OCI-LY7 (cell line): ENCODE measurements around the gene CD63. TPM values are rescaled to one million over a fixed set of nuclear protein-coding genes. Genes with fewer than 3 reads are reported as not detected.

Source experiments
- BruUV-seq: library from RNA; stranded (reverse); fragments of 400-500 nt; replicated peaks from 2 replicates; lab custom pipeline; 2021; lab: Mats Ljungman, UMichigan
- CTCF ChIA-PET: fragments of 300-600 bp; sonication (Branson Sonifier 250); formaldehyde crosslinking; loops from one replicate; lab custom pipeline; 2022; ENCODE audit warnings: antibody characterized with exemption; ENCODE audit not compliant: unreplicated experiment; lab: Charles Lee
- POLR2A ChIA-PET: fragments of 300-600 bp; sonication (Branson Sonifier 250); formaldehyde crosslinking; loops from one replicate; lab custom pipeline; 2022; ENCODE audit warnings: antibody characterized with exemption; lab: Charles Lee
- DNase-seq: peaks from one replicate; pipeline ENCODE4 v3.0.0-alpha.2; 2015; ENCODE audit warnings: low spot score
- H2AFZ ChIP-seq: fragments of 200-600 bp; sonication (generic), shearing (Covaris generic); 2 replicates; pipeline ENCODE4 v1.6.1; 2014; ENCODE audit warnings: mild to moderate bottlenecking, antibody characterized with exemption, low read length, moderate library complexity
- H3K27ac ChIP-seq: fragments of 200-600 bp; sonication (generic); 2 replicates; pipeline ENCODE4 v1.5.1; 2014; ENCODE audit warnings: mixed run types, low read depth, mild to moderate bottlenecking, moderate library complexity, low read length, inconsistent platforms; ENCODE audit not compliant: poor library complexity, severe bottlenecking
- H3K36me3 ChIP-seq: fragments of 200-600 bp; sonication (generic); 2 replicates; pipeline ENCODE4 v1.6.1; 2014; ENCODE audit warnings: mild to moderate bottlenecking, antibody characterized with exemption, low read length, moderate library complexity, mixed read lengths; ENCODE audit not compliant: insufficient read depth
- H3K4me1 ChIP-seq: fragments of 200-600 bp; sonication (generic); 2 replicates; pipeline ENCODE4 v1.5.1; 2014; ENCODE audit warnings: mild to moderate bottlenecking, low read length; ENCODE audit not compliant: insufficient read depth, poor library complexity, severe bottlenecking
- H3K4me2 ChIP-seq: fragments of 200-600 bp; sonication (generic); 2 replicates; pipeline ENCODE4 v1.6.1; 2014; ENCODE audit warnings: mild to moderate bottlenecking, low read length
- H3K4me3 ChIP-seq: fragments of 200-600 bp; sonication (generic); 2 replicates; pipeline ENCODE4 v1.5.1; 2014; ENCODE audit warnings: mild to moderate bottlenecking, low read depth, low read length; ENCODE audit not compliant: poor library complexity, severe bottlenecking
- H3K79me2 ChIP-seq: fragments of 200-600 bp; sonication (generic); 2 replicates; pipeline ENCODE4 v1.6.1; 2016; ENCODE audit warnings: low read depth, mild to moderate bottlenecking, low read length, moderate library complexity, mixed read lengths; ENCODE audit not compliant: insufficient read depth
- H3K9me2 ChIP-seq: fragments of 200-600 bp; sonication (generic); 2 replicates; pipeline ENCODE4 v1.6.1; 2016; ENCODE audit warnings: mild to moderate bottlenecking, low read length, mixed read lengths; ENCODE audit not compliant: insufficient read depth
- H3K9me3 ChIP-seq: fragments of 200-600 bp; sonication (generic); 2 replicates; pipeline ENCODE4 v1.6.1; 2014; ENCODE audit warnings: mild to moderate bottlenecking, mixed run types, low read length, mixed read lengths
- H4K20me1 ChIP-seq: fragments of 200-600 bp; sonication (generic); 2 replicates; pipeline ENCODE4 v1.6.1; 2014; ENCODE audit warnings: mild to moderate bottlenecking, antibody characterized with exemption, low read length, moderate library complexity, mixed read lengths; ENCODE audit not compliant: insufficient read depth
- CTCF ChIP-seq: fragments of 200-600 bp; sonication (generic); conservative IDR thresholded peaks from 2 replicates; pipeline ENCODE4 v1.5.1; 2014; ENCODE audit warnings: mild to moderate bottlenecking, antibody characterized with exemption, low read length, moderate library complexity, mixed read lengths
- EZH2phosphoT487 ChIP-seq: fragments of 200-600 bp; sonication (generic); IDR thresholded peaks from 2 replicates; pipeline ENCODE4 v1.6.1; 2018; ENCODE audit warnings: low read depth, borderline replicate concordance, mild to moderate bottlenecking, mixed run types, antibody characterized with exemption, low read length, moderate library complexity, mixed read lengths
- intact Hi-C: fragments of 100-400 bp; cut with micrococcal nuclease; formaldehyde crosslinking; loops from one replicate; pipeline ENCODE4 v1.10.0; 2022; ENCODE audit not compliant: unreplicated experiment
- total RNA-seq, 2 experiments: library from RNA; depleted of rRNA in 1 of 2; stranded (reverse); fragments of >200 nt in 1 of 2; shearing (Covaris generic) in 1 of 2; gene quantifications; 2 replicates each; pipeline ENCODE4 v1.2.3, GENCODE V29; 2014 to 2022

The CD63 gene
- total RNA-seq, 2 experiments from 2014 or later: 102 to 130 TPM

GRCh38 chr12:55696141-55696540, 32.7 kb downstream of the CD63 start:
- TF ChIP-seq CTCF (no peak), EZH2phosphoT487 (no peak)
- H3K4me1 ChIP-seq: no peaks in the 10 kb centered on the region
- H3K36me3 ChIP-seq: no peaks in the 10 kb centered on the region
- intact Hi-C loops: no loop called here
- no peak overlapping the region for H3K4me3 ChIP-seq
- H3K9me3 ChIP-seq: no peaks in the 10 kb centered on the region
- BruUV-seq: no TSS peak
- no peaks in the 10 kb centered on the region for H3K79me2 ChIP-seq
- CTCF ChIA-PET: no interaction called here
- H3K9me2 ChIP-seq: no peaks in the 10 kb centered on the region
- H2AFZ ChIP-seq: no peak overlapping the region
- no peak for DNase-seq
- POLR2A ChIA-PET: interaction anchor here (0.6 to 1.2 kb wide), 5 partner anchors 8 to 50 kb away, joined by 3 to 11 read pairs (median 3); partner anchors contain the start of gene BLOC1S1
- H3K27ac ChIP-seq: no peak overlapping the region
- no peaks in the 10 kb centered on the region for H4K20me1 ChIP-seq
- H3K4me2 ChIP-seq: no peak overlapping the region

GRCh38 chr12:55695349-55695748, 33.5 kb downstream of the CD63 start:
- CTCF ChIA-PET: no interaction called here
- Histone ChIP-seq H3K4me3 (no peak overlapping the region), H4K20me1 (no peaks in the 10 kb centered on the region), H3K36me3 (no peaks in the 10 kb centered on the region), H3K27ac (no peak overlapping the region), H3K4me2 (no peak overlapping the region), H3K9me2 (no peaks in the 10 kb centered on the region), H3K79me2 (no peaks in the 10 kb centered on the region), H3K4me1 (no peaks in the 10 kb centered on the region), H3K9me3 (no peaks in the 10 kb centered on the region), H2AFZ (no peak overlapping the region)
- POLR2A ChIA-PET: interaction anchor here (0.7 to 1.2 kb wide), 3 partner anchors 20 to 22 kb away, joined by 3 to 5 read pairs (median 3); partner anchors contain the start of gene BLOC1S1
- BruUV-seq: no TSS peak
- no peak for DNase-seq
- intact Hi-C loops: no loop called here
- no peak for TF ChIP-seq EZH2phosphoT487
- no peak for TF ChIP-seq CTCF

GRCh38 chr12:55694651-55695050, 34.2 kb downstream of the CD63 start:
- Histone ChIP-seq H3K4me3 (no peak overlapping the region), H3K9me3 (no peaks in the 10 kb centered on the region), H3K9me2 (no peaks in the 10 kb centered on the region), H3K79me2 (no peaks in the 10 kb centered on the region), H2AFZ (no peak overlapping the region), H3K4me2 (no peak overlapping the region), H3K4me1 (no peaks in the 10 kb centered on the region), H4K20me1 (no peaks in the 10 kb centered on the region), H3K36me3 (no peaks in the 10 kb centered on the region), H3K27ac (no peak overlapping the region)
- no TSS peak for BruUV-seq
- CTCF ChIA-PET: no interaction called here
- no peak for DNase-seq
- intact Hi-C loops: no loop called here
- TF ChIP-seq EZH2phosphoT487 (no peak), CTCF (no peak)
- POLR2A ChIA-PET: no interaction called here
